HG03558 (cell line): ENCODE data around the gene NFATC1.
"Not testable (repeated sequence)": the region's sequence is repeated elsewhere in the genome, so short reads cannot be mapped to it uniquely, and the experiment has no call there.

Experiments
- ATAC-seq: cut with Tn5 transposase; IDR thresholded peaks from one replicate; pipeline ENCODE4 v1.9.1; 2021; ENCODE audit warnings: moderate number of reproducible peaks; ENCODE audit not compliant: unreplicated experiment; ENCODE audit errors: extremely low read depth

Gene NFATC1

DNA sequence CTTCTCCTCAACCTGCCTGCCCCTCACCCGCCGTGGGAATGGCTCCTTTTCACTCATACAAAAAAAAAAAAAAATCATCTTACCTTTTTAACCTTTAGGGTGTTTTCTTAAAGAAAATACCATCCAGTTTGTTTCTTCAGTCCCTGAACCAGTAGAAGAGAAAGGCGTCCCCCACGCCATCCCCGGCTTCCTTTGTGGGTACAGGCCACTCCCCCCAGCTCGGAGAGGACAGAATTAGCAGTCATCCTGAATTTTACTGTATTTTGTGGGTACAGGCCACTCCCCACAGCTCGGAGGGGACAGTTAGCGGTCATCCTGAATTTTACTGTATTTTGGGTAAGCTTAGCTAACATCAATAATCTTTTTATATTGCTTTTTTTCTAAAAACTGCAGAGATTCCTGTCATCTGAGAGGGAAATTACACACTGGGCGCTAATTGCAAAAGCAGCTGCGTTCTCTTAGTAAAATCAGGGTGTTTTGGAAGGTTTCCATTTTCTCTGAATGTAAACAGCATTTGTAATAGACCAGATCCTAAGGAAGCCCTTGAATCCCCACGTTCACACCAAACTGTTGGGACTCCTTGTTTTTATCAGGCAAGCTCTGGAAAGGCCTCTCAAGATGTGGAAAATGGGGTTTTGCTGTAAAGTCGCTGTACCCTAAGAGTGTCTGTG, 72.5 kb downstream of the NFATC1 start:
- no peak for ATAC-seq

DNA sequence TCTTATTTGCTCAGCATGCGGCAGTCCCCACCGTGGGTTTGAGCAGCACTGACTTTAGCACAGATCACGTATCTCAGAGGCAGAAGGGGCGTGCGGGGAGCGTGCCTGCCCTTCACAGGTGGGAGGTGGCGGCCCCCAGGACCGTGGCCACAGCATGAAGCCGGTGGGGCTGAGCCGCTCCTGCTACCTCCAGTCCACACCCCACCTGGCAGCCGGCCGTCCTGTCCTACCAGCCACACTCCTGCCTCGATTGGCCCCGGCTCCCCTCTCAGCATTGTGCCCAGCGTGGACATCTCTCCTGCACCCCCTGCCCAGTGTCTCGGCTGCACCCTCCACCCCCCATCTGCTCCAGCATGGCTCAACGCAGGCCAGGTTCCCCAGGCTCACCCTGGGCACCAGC, 73.6 kb downstream of the NFATC1 start:
- ATAC-seq = no peak

DNA sequence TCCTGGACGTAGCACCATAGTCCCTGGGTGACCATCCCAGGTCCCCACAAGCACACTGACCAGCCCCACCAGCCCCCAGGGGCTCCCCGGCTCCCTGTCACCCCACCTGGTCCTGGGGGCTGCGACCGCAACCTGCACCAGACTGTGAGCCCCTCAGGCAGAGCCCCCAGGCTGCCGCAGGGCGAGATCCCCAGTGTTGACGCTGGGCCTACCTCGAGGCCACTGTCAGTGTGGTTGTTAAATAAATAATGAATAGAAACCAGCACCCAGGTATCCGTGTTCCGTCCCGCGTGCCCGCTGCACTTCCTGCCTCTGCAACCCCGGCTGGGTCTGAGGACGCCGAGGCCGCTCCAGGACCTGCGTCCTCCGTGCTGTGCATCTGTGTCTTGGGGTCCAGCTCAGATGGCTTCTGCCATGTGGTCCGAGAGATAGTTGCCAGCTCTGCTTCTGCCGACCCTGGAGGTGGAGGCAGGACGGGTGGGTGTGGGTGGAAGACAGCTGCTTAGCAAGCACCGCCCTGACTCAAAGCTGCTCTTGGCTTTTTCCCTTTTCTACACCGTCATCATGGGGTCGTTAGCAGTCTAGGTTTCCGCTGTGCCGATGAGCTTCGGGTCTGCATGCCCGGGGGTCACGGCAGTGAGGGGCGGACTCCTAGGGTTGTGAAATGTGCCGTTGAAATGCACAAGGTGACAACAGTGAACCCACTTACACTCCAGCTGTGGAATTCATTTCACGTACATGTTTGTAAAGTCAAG, 74.2 kb downstream of the NFATC1 start:
- ATAC-seq = no peak

DNA sequence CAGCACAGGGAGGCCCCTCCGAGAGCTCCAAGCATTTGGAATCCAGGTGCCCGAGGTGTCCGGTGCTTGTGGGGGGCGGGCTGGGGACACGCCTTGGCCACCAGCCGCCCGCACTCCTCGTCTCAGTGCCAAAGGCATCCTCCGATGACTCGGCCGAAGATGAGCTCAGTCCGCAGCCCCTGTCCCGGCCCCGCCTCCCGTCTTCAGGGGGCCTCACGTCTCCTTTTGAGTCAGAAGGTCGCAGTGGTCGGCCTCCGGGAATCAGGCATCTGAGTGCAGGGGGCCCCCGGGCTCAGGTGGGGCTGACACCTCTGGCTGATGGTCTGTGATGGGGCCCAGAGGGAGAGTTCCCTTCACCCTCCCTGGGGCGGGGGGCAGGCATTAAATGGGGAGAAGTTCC, 74.8 kb downstream of the NFATC1 start:
- no peak for ATAC-seq

DNA sequence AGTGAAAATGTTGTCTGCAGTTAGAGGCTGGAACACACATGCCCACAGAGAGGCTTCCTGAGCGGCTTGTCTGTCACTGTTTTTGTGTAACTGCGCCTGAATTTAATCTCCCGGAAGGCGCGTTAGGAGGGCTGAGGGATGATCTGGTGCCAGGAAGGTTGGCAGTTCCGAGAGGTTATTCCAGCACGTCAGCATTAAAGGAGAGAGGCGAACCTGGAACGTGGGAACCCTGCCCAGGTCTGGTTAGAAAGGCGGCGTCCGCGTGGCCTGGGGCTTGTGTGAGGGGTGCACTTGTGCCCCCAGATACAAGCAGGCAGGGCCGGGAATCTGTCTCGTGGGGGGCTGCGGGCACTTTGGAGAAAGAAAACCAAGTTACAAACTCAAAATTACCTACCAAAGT, 75.3 kb downstream of the NFATC1 start:
- no peak for ATAC-seq

DNA sequence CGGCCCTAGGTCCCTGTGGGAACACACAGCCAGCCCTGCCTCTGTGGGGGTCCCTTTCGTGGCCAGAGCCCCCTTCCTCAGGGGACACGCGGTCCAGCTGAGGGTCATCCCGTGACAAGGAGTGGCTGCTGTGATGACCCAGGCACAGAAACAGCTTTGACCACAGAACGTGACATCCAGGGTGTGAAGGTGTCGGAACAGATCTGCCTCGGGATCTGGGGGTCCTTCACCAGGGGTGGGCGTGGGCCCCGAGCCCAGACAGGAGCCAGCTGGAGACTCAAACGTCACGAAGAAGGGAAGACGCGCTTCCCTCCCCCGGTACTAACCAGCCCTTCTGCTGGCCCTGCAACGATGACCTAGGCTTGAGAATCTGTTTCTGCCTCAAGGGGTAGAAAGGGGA, 75.9 kb downstream of the NFATC1 start:
- no peak for ATAC-seq

DNA sequence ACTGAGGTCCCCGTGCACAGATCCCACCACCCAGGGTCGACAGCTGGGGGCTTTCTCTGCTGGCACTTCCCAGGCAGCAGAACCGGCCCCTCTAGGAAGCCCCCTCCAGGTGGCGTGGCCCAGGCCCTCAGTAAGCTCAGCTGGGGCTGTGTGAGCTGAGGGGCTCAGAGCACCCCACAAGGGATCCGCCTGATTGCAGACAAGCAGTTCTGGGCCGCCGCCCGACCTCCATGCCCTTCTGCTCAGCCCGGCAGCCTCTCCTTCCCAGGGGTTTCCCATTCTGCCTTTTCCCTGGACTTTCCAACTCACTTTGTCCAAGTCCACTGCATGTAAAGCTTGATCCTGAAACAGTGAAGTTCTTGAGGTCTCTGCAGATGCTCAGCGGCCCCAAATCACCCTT, 76.4 kb downstream of the NFATC1 start:
- ATAC-seq = no peak

DNA sequence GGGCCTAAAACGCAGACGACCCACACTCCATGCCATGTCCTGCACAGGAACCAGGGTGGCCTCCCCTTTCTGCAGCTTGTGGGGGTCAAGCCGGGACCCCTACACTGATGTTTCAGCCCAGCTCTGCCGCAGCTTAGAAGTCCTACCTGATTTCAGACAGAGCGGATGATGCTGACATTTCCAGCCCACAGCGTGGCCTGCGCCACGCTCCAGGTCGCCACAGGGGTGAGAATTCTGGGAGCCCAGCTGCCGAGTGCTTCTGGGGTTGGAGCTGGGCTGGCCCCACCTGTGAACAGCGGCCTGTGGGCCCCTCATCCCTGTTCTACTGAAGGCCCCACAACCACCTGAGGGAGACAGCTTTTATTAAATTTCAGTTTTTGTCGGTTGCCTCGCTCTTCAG, 77.2 kb downstream of the NFATC1 start:
- ATAC-seq = no peak

DNA sequence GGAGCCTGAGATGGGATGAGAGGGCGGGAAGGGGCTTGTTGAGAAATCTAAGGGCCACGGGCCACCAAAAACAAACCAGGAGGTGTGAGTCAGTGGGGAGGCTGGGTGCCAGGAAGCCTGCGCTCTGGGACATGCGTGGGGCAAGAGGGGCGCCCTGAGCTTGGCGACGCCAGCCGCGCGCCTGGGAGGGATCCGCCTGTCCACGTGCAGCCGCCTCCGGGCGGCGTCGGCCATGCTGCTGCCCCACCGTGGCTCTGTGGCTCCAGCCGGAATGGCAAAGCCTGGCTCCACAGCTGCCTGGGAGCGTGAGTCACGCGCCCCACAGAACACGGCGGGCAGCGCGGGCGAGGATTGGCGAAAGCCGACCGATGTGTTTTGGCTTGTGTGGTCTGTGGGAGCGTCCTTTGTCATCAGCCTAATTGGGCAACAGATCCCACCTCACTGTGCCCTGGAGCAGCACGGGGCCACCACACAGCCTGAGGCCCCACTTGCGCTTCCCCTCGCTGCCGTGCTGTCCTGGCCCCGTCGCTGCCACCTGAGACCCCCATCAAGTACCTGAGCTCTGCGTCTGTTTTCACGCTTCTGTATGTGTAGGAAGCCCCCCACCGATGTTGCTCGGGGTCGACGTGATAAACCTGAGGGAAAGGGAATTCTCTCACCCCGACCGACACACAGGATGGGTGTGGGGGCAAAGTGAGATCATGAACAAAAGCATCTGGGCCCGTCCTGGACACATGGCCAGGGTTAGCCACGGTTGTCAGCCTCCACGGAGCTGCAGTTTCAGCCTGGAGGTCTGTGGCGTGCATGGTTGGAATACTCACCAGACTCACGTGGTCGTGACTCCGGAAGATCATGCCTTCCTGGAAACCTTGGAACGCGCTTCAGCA, 80.5 kb downstream of the NFATC1 start:
- no peak for ATAC-seq

DNA sequence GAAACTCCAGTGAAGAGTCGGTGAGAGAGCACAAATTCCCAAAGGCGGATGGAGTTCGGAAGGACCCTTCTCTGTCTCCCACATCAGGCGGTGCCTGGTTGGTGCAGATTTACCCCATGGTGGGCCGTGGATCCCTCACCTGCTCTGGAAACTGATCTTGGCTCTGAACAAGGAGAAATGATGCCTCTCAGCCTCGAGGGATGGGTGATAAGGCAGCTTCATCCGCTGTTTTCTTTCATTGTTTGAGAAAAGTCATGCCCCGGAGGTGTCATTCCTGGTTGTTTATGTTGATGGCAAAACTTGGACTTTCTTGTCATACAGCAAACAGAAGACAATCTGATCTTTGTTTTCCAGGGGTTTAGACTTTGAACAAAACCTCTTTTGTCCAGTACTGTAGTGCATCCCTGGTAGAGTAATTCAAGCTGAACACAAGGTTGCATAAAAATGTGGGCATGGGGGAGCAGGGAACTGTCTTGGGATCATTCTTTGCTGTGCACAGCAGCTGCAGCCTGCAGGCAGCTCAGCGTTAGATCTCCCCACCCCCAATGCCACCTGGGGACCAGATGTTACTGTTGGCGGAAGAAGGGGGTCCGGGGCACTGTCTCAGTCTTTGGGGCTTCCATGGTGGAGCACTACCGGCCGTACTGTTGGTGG, 81.3 kb downstream of the NFATC1 start:
- ATAC-seq = no peak

DNA sequence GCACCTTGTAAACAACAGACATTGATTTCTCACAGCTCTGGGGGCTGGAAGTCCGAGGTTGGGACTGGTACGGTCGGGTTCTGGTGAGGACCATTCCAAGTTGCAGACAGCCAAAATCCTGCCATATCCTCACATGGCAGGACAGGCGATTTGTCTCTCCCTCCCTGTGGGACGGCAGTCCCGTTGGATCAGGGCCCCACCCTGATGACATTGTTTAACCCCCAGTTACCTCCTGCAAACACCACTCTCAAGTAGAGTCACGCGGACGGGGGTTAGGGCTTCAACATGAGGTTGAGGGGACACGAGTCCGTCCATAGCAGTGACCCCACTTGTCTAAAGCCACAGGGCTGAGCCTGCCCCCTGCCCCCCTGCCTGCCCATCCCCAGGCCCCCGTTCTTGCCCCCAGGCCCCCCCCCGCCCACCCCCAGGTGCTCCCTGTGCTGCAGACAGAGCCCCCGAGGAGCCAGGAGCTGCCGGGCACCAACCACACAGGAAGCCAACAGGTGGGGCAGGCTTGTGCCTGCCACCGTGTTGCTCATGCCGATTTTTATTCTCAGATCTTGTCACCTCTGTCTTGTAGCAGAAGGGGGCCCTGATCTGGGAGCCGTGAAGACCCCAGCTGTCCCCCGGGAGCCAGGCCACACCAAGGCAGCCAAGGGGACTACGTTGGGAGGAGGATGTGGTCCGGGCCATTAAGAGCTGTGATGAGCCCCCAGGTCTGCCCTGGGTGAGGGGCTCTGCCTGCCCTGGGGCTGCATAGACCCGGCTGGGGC, 82.2 kb downstream of the NFATC1 start:
- ATAC-seq = no peak

DNA sequence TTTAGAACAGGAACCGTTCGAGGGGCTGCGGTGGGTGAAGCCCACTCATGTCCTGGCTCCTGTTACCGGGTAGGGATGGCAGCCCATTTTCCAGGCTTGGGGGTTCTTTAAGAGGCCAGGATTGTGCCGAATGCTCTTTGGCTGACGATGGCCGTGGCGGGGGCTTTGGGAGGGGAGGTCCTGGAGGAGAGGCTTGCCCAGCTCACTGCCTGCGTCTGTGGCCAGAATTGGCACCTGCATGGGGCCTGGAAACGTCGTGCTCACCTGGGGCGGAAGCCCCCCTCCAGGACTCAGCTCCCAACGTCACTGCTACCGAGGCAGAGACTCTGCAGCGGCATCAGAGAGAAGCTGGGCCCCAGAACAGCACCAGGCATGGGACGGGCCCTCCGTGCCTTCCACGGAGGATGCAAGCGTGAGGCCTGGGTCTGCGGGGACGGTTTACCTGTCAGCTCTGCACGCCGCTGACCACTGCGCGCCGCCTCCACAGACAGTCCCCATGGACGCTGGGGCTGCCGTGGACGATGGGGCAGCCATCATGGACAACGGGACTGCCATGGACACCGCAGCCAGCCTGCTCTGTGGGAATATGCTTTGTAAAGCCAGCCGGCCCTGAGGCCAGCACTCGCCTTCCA, 82.9 kb downstream of the NFATC1 start:
- ATAC-seq = no peak

DNA sequence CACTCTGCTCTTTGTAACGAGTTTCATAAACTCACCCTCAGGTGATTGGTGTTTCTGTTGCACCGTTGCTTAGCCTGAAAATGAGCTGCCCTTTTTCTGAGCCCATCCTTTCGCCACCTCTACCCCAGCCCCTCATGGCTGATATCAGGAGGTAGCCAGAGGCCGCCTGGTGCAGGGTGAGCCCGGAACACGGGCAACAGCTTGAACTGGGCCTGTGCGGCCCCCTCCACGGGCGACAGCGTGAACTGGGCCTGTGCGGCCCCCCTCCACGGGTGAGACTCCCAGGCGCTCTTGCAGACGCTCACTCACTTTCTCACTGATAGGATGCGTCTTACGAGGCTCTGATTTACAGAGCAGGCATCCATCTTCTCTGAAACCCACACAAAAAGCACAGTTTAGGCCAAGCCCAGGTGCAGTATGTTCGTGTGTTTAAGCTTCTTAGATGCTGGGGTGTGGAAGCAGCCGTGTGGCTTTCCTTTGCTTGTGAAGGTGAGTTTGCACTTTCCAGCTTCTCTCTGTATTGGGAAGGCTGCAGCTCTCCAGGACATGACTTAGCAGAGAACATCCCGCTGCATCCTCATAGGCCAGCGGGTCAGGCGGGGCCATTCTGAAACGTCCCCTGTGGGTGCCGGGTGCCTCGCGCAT, 83.5 kb downstream of the NFATC1 start:
- no peak for ATAC-seq

DNA sequence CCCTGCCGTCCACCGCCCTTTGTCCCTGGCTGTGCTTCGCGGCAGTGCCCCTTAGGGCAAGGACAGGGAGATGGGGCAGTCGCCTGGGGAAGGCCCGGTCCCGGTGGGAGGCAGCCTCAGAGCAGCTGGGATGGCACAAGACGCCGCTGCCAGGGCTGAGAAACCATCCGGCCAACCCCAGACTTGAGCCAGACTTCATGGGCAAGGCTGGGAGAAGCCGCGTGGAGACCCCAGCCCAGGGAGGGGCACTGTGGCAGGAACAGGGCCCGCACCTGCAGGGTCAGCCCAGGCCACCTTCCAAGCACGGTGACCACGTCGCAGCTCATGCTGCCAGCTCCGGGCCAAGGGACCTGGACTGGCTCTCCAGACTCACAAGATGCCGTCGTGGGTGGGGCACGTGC, 84.0 kb downstream of the NFATC1 start:
- no peak for ATAC-seq

DNA sequence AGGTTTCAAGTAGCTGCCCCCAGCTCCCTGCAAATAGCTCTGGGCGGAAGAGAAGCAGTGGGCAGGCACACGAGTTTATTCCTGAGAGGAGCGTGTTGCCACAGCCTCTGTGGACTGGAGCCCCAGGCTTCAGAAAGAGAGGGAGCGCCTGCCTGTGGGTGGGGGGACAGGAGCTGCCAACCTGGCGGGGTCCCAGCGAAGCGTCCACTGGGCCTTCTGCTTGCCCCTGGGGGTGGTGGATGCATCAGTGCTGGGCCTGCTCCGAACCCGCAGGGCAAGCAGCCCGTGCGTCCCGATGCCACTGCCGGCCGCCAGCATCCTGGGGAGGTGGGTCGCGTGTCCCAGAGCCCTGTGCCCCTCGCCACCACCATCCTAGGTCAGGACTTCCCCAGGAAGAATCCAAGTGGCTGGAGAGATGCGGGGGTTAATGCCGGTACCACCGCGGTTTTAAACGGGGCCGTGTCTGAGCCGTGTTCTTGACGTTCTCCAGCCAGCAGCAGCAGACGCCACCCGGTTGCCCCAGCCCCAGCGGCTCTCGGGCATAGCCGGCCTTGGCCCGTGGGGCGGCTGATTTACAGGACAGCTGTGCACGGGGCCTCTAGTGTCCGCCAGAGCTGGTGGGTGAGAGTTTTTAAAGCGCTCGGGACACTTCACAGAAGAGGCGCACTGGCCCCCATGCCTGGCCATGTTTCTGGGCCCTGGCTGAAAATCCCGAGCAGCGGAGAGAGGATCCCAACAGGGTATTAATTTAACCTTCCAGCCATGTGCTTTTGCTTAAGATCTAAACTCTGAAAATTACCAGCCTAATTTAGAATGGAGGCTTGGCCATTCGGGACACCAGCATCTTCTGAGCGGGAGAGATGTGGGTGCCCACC, 84.7 kb downstream of the NFATC1 start:
- ATAC-seq = no peak

DNA sequence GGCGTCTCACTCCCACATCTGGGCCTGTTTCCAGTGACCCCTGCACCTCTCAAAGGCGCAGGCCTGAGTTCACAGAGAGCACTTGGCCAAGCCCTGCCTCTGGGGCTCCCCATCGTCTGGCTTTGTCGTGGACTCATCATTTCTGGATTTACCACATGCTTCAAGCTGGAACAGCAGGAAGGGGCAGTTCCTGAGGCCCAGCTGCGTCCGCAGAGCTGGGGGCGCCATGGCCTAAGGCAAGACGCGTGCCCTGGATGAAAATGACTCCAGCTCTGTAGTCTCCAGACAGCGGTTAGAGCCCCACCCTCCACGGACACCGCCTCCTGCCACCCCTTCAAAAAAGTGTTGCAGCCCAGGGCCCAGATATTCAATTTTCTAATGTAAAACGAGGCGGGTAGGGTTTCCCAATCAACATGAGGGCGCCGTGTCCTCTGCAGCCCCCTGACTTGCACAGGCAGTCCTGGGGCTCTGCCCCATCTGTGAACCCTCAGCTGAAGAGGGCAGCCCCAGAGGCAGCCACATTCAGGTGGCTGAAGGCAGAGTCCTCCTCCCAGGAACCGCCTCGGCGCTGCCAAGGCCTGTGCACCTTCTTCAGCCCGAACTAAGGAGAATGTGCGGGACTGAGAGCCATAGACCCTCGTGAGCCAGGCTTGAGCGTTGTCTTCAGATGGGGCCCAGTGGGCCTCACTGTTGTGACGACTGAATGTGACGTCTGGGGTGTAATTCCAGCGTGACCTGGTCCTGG, 85.5 kb downstream of the NFATC1 start:
- ATAC-seq = no peak

DNA sequence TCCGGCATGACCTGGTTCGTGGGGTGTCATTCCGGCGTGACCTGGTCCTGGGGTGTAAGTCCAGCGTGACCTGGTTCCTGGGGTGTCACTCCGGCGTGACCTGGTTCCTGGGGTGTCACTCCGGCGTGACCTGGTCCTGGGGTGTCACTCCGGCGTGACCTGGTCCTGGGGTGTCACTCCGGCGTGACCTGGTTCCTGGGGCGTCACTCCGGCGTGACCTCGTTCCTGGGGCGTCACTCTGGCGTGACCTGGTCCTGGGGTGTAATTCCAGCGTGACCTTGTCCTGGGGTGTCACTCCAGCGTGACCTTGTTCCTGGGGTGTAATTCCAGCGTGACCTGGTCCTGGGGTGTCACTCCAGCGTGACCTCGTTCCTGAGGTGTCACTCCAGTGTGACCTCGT, 87.7 kb downstream of the NFATC1 start:
- not testable (repeated sequence) for ATAC-seq
